Activated T-helper 9 cell treated with anti-CD3 and anti-CD28 coated beads, Interleukin-2, amount 50 U/mL, for 16 hours (primary cell): ENCODE results near the gene NTMT1.
"Not testable (repeated sequence)": the region's sequence is repeated elsewhere in the genome, so short reads cannot be mapped to it uniquely, and the experiment has no call there.

Experiments used
- DNase-seq: peaks from one replicate; pipeline ENCODE4 v3.0.0-alpha.2; 2020; ENCODE audit warnings: low read depth

Gene NTMT1, protein sequence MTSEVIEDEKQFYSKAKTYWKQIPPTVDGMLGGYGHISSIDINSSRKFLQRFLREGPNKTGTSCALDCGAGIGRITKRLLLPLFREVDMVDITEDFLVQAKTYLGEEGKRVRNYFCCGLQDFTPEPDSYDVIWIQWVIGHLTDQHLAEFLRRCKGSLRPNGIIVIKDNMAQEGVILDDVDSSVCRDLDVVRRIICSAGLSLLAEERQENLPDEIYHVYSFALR

DNA sequence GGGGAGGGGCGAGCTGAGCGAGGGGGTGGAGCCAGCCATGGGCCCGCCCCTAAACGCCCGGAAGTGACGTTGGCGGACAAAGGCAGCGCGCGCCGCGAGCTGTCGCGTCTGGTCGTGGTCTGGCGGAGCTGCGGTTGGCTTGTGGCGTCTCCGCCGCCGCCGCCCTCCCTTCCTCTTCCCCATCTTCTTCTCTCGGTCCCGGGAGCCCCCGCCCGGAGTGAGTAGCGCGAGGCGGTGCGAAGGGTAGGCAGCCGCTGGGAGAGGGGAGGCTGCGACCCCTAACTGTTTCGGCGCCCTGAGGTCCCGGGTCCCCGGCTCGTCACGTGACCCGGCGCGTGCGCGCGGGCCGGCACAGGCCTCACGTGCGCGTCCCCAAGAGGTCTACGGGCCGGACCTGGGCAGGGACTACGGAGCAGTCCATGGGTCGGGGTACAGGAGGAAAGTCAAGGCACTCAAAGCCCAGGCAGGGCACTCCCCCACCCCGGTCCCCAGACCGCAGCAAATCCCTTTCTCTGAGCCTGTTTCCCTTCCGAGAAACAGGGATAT, at the start of gene NTMT1:
TSS of gene NTMT1 (plus strand) at position 85 of the 546 bp plus-strand sequence. CDS start 6,541 bp downstream, outside the sequence.
- DNase-seq, result peak; percentile 86

DNA sequence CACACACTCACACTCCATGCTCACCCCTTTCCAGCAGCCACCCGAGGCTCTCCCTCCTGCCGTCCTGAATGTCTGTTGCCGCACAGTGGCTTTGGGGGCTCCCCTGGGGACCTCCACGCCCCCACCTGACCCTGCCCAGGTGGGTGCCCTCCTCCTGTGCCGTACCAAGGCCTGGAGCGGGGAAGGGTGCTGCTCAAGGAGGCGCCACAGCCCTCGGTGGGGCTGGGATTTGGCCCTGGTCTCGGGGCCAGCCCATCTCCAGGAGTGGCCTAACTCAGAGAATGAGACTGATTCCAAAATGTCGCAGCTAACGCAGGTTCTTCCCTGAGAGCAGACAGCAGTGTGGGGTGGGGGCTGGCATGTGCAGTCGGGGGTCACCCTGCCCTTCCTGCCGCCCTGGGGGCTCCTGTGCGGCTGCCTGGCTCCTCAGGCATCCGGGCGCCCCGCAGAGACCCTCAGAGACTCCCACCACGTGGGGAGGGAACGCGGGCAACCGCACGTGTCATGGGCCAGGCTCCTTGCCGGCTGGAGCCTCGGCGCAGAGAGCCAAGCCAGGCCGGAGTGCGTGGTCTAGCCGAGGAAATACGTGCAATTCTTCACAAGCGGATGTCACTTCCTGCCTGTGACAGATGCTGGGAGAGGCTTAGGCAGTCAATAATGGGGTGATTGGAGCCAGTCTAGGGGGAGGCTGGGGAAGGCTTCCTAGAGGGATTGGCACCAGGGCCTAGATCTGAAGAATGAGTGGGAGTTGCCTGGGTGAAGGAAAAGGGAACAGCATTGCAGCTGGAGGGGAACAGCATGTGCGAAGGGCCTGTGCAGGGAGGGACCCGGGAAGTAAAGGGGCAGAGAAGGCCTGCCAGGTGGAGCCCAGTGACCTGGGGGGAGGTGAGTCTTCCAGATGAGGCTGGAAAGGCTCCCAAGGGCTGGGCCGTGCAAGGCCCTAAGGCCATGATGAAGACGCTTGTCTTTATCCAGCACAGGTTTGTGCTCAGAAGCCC, 49.1 kb upstream of the NTMT1 start:
- DNase-seq, result no peak

DNA sequence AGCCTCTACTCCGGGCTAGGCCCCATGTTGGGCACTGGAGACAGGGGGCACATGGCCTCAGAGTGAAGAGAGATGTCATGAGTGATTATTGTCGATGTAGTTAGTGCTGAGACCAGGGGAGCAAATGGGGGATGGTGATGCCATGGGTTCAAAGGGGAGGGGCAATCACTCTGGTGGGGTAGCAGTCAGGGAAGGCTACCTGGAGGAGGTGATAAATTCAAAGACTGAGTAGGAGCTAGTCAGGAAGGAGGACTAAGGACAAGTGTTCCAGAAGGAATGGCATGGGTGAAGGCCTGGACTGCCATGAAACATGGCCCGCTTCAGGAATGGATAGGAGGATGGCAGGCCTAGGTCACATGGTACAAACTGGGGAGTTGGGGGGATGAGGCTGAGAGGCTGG, 46.7 kb upstream of the NTMT1 start:
- DNase-seq, result no peak

DNA sequence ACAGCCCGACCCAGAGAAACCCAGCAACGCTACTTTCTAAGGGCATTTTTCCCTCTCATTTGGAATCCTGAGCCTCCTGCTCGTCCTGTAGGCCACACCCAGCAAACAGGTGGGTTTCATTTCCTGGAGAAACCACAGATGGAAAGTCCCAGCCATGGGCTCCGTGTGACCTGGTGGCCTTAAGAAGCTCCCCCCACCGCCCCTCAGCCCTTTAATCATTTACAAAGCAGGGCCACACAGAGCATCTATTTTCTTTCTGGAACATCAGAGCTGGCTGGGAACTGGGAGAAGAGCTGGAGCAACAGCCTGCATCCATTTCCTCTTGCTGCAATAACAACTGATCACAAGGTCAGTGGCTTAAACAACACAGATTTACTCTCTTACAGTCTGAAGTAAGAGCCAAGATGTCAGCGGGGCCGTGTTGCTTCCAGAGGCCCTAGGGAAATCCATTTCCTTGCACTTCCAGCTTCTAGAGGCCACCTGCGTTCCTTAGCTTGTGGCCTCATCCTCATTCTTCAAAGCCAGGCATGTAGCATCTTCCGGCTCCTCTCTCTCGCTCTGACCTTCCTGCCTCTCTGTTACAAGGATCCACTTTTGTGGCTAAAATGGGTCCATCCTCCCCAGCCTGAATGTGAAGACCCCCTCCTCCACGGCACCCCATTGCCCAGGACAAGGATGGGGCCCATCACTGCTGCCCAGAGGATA, 45.6 kb upstream of the NTMT1 start:
- DNase-seq, result no peak

DNA sequence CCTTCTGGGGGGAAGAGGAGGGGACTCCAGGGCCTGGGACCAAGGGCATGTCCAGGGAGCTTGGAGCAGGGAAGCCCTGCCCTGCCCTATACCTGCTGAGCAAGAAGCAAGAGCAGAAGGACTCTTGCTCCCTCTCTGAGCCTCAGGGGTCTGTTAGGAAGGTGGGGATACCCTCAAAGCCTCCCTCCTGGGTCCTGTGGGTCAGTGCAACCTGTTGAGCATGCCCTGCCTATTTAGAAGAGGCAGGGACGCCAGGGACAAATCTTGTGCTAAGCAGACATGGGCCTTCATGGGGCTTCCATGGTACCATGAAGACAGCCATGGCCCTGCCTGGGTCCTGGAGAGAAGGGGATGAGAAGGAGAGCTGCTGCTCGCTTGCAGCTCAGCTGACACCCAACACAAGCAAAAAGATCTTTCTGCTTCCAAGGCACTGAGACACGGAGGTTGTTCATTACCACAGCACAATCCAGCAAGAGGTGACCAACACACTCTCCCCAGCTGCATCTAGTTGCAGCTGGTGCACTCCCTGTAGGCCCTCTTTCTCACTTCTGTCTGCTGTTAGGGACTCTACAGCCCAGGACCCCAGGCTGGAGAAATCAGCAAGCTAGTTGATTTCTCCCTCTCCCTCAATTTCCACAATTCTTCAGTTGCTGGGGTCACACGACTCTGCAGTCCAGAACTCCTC, 44.3 kb upstream of the NTMT1 start:
- DNase-seq, result no peak

DNA sequence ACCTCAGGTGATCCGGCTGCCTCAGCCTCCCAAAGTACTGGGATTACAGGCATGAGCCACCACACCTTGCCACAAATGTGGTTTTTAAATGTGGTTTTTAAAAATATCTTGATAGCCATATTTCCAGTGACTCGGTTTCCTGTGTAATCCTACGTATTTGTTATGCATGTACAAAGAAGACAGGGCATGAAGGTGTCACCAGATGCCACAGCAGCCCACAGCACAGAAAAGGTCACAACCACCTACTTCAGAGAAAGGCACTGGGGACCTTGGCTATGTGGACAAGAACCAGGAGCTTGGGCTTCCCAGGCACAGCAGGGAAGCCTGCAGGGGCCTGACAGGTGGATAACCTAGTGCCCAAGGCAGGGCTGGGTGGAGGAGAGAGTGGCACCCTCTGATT, 43.1 kb upstream of the NTMT1 start:
- DNase-seq, result no peak

DNA sequence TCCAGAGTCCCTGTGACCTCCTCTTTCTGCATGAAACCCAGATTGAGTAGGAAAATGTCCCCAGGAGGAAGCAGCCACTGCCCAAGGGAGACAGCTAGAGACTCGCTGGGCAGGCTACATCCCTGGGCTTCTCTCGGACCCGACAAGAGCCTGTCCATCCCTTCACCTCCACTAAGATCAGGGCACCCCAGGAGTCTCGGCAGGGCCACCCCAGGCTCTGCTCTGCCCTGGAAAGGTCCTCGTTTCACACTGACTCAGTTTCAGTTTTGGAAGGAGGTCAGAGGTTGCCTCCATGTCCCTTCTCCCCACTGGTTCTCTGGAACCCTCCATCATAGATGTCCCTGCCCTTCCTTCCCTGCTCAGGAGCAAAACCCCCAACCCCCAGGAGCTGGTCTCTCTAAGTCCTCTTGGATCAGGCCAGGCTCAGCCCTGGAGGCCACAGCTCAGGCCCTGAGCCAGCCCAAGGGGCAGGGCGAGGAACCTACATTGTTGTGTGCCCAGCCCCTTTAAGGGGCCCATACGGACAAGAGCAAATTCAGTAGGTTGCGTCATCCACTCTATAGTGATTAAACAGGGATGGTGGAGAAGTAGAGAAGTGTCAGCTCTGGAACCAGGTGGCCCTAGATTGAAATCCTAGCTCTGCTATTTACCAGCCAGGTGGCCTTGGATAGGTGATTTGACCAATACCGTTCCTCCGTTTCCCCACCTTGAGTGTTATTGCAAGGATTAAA, 42.5 kb upstream of the NTMT1 start:
- DNase-seq, result no peak

DNA sequence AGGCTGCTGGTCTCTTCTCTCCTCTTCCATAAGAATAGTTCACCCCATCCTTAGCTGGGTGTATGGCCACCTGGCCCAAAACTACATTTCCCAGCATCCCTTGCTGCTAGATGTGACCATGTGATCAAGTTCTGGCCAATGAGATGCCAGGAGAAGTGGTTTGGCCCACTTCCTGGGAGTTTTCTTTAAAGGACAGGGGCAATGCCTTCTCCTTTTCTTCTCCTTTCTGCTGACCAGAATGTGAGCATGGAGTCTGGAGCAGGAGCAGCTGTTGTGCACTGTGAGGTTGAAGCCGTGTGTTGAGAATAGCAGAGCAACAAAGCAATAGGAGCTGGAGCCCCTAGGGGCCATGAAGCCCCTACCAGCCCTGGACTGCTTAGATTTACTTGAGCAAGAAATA, 41.8 kb upstream of the NTMT1 start:
- peak; percentile 17 for DNase-seq

DNA sequence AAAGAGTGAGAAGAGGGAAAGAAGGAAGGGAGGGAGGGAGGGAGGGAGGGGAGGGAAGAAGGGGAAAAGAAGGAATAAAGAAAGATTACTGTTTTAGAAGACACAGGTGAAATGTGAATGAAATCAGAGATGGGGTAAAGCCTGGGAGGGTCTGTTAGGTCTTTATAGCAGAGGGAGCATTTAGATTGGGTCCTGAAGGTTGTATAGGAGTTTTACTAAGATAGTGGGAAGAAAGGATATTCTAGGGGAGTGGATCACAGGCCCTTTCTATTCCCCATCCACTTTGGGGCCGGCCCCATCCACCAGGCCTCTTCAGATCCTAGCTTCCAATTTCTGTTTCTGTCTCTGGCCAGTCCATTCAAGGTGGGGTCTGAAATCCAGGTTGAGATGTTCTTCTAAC, 40.6 kb upstream of the NTMT1 start:
- DNase-seq, result no peak

DNA sequence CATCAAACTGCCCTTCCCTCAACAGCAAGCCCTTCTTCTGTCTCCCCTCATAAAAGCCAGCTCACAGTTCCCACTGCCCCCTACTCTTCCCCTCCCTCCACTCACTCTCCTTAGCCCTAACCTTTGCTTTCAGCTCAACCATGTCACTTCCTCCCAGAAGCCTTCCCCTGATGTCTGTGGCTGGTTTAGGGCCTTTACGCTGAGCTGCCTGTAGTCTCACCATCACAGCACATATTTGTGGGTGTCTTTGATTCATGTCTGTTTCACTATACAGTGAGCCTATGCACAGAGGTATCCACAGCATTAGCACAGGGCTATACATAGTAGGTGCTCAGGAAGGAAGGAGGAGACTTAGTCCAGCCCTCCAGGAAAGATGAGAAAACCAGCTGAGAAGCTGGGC, 39.7 kb upstream of the NTMT1 start:
- no peak for DNase-seq

DNA sequence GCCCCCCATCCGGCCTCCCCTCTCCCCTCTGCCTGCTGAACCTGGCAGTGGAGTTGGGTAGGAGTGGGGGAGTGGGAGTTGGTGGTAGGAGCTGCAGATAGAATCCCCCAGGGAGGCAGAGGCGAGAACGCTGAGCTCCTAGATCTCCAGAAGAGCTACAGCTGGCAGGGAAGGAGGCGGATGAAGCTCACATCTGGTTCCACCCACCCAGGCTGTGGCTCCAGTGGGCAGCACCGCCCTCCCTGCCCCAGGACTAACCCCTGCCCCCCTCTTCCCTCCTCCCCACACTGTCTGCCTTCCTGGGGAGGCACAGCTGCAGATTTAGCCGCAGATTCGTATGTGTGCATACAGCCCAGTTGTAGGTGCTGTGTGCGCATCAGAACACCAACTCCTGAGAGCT, 39.3 kb upstream of the NTMT1 start:
- no peak for DNase-seq

DNA sequence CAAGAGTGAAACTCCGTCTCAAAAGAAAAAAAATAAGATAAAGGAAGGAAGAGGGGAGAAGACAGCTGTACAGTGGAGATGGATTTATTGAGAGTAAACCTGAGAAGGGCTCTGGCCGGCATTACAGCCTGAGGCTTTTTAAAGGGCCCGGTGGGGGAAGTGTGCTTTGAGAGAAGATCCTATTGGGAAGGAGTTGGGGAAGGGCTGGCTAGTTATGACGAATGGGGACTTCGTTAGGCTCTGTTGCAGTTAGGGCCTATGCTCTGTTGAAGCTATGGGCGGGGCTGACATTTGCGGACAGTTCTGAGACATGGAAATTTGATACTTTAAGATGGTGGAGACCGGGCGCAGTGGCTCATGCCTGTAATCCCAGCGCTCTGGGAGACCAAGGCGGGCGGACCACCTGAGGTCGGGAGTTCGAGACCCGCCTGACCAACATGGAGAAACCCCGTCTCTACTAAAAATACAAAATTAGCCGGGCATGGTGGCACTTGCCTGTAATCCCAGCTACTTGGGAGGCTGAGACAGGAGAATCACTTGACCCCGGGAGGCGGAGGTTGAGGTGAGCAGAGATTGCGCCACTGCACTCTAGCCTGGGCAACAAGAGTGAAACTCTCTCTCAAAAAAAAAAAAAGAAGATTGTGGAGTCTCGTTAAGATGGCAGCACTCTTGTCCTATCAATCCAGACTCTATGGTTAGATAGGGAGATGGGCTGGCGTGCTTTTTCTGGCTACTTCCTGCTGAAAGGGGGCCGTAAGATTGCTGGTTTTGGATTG, 38.3 kb upstream of the NTMT1 start:
- DNase-seq, result no peak

DNA sequence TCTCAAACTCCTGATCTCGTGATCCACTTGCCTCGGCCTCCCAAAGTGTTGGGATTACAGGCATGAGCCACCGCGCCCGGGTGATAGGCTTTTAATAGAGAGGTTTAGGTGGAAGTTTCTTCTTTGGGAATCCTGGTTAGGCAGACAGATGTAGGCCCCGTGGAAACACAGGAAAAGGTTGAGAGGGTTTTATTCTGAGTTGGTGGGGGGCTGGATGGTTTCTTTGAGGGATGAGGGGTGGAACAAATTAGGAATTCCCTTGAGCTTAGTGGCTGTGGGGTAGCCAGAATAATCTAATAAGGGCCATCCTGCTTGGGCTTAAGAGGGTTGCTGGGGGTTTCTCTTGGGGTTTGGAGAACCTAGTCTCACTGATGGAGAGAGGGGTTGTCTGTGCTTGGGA, 35.5 kb upstream of the NTMT1 start:
- DNase-seq, result no peak

DNA sequence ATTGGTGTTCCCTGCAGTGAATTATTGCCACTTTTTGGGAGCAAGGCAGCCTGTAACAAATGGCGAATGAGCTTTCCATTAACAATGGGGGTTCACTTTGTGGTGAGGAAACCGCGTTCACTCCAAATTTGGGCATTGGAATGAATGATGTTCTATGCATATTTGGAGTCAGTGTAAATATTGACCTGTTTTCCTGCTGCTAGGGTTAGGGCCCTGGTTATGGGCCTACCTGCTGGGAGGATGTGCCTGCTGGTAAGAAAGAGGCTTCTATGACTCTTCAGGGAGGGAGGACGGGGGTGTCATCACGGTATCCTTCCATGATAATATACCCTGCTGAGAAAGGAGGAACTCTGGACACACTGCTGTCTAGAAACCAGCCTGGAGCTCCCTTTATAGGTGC, 34.0 kb upstream of the NTMT1 start:
- no peak for DNase-seq

DNA sequence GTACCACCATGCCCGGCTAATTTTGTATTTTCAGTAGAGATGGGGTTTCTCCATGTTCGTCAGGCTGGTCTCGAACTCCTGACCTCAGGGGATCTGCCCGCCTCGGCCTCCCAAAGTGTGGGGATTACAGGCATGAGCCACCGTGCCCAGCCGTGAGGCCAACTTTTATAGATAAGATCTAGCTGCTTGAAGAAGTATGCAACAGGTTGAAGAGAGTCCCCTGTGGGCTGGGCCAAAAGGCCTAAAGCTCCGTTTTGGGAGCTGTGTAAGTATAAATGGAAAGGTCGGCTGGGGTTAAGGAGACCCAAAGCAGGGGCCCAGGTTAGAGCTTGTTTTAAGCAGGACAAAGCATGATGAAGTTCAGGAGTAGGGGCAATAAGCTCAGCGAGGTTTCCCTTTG, 33.2 kb upstream of the NTMT1 start:
- not testable (repeated sequence) for DNase-seq

DNA sequence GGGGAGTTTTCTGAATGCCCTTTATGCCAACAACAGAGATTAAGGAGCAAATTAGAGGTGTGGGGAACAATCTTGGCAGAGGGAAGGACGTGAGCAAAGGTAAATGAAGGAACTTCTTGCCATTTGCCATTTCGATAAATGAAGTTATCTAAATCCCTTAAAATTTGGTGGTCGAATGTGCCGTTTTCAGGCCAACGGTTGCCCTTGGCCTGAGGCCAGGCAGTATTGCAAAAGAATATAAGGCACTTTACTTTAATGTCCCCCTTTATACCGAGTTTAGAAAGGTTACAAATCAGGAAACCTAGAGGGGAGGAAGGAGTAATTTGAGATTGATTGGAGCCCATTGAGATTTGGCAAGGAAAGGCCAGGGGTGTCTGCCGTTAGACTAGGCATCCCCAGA, 31.3 kb upstream of the NTMT1 start:
- DNase-seq, result no peak

DNA sequence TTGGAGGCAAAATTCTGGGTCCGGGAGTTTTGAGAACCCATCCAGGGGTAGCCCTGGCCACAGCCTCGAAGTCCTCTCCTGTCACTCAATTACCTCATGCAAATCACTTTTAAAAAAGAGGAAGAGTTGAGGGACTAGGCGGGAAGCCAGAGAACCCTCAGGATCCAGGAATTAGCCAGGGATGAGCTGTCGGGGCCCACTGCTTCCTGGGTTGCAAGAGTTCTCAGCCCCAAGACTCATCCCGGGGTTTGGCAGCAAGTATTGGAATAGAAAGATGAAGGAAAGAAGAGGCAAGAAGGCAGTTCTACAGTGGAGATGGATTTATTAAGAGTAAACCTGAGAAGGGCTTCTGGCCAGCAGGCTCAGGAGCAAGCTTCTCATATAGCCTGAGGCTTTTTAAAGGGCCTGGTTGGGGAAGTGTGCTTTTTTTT, 30.6 kb upstream of the NTMT1 start:
- DNase-seq, result no peak

DNA sequence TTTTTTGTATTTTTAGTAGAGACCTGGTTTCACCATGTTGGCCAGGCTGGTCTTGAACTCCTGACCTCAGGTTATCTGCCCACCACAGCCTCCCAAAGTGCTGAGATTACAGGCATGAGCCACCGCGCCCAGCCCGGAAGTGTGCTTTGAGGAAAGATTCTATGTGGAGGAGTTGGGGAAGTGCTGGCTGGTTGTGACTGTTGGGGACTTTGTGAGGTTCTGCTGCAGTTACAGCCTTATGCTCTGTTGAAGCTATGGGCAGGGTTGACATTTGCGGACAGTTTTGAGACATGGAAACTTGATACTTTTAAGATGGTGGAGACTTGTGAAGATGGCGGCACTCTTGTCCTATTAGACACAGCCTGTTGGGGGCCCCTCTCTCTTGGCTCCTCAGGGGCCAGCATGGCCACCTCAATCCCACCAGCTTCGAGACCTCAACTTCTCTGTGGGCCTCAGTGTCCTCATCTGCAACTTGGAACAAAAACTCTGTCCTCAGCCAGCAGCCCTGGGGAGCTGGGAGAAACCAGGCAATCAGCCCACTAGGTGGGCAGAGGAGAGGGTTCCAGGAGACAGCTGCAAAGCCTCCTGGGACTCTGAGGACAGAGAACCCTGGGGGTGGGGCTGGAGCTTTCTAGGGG, 29.9 kb upstream of the NTMT1 start:
- no peak for DNase-seq

DNA sequence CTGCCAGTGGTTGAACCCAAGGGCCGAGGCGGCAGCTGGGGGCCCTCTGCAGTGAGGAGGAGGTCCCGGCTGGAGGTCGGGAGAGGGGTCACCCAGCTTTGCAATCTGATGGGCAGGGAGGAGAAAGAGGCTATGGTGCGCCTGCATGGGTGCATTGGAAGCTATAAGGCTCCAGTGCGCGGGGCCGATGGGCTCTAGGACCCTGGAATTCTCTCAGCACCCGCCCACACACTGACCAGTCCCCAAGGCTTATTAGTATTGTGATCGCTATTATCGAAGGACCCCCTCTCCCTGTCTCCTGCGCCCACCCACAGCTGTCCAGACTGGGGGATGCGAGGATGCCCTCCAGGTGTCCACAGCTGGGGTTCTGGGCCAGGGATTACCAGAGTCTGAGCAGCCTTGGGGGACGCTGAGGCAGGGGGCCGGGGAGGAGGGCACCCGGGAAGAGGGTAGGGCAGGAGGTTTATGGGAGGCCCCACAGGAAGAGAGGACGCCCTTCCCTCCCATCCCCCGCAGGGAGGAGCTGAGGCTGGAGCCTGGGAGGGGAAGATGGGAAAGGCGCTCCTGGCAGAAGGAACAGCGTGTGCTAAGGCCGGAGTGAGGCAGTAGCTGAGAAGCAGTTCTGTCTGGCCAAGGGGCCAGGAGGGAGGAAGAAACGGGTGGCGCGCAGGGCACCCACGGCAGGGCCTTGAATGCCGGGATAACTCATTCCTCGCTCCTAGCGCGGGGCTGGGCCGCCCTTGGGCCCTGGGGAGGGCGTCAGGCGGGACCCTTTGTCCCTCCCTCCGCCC, 29.2 kb upstream of the NTMT1 start:
- no peak for DNase-seq
